ENCODE results near the gene CALML4. TPM values are rescaled to one million over a fixed set of nuclear protein-coding genes. Genes with fewer than 3 reads are reported as not detected.

Gene CALML4
- total and polyA plus RNA-seq, 8 donors = 1.5 to 31.4 (median 5.6) TPM

GRCh38 chr15:68152342-68152741, 52.8 kb downstream of the CALML4 start:
- H3K4me1 ChIP-seq = peaks cover 0 to 4% (median 0%) of the 10 kb centered on the region in 3 donors
- no peak for ATAC-seq
- no peak overlapping the region for H3K4me3 ChIP-seq
- H3K36me3 ChIP-seq = peaks cover 0 to 7% (median 0%) of the 10 kb centered on the region in 3 donors
- no peak overlapping the region for H3K27ac ChIP-seq
- no peaks in the 10 kb centered on the region for H3K27me3 ChIP-seq
- DNase-seq = no peak
- FAIRE-seq = no peak
- no peak for TF ChIP-seq CTCF (IDR thresholded peaks at IDR 0.05)
- 93 to 98% methylated on average over 2 of the region's 2 CpGs for WGBS, 2 donors
- H3K9me3 ChIP-seq = no peaks in the 10 kb centered on the region
- intact Hi-C loops (cut with DNase I) = loop anchor here in 2 of 3 donors (5.0 to 10.0 kb wide), 2 partner anchors 288 to 290 kb away; no protein-coding TSS in a partner anchor

GRCh38 chr15:68151277-68151676, 53.9 kb downstream of the CALML4 start:
- intact Hi-C loops (cut with DNase I) = loop anchor here in 2 of 3 donors (5.0 to 10.0 kb wide), 2 partner anchors 286 to 289 kb away; no protein-coding TSS in a partner anchor
- Histone ChIP-seq H3K9me3 (no peaks in the 10 kb centered on the region), H3K27me3 (no peaks in the 10 kb centered on the region), H3K4me3 (no peak overlapping the region), H3K4me1 (peaks cover 0 to 4% (median 0%) of the 10 kb centered on the region in 3 donors), H3K27ac (no peak overlapping the region), H3K36me3 (peaks cover 0 to 11% (median 0%) of the 10 kb centered on the region in 3 donors)
- 100% methylated on average over 1 of the region's 1 CpG for WGBS, 2 donors
- DNase-seq (no peak), FAIRE-seq (no peak), ATAC-seq (no peak)
- TF ChIP-seq CTCF (IDR thresholded peaks at IDR 0.05) = no peak

GRCh38 chr15:68150187-68150586, 54.9 kb downstream of the CALML4 start:
- Histone ChIP-seq H3K9me3 (no peaks in the 10 kb centered on the region), H3K27ac (no peak overlapping the region), H3K4me1 (peaks cover 0 to under 1% (median 0%) of the 10 kb centered on the region in 3 donors), H3K36me3 (peaks cover 0 to 11% (median 0%) of the 10 kb centered on the region in 3 donors), H3K27me3 (no peaks in the 10 kb centered on the region), H3K4me3 (no peak overlapping the region)
- ATAC-seq = no peak
- TF ChIP-seq CTCF (IDR thresholded peaks at IDR 0.05) = no peak
- no peak for FAIRE-seq
- 75 to 88% methylated on average over 1 of the region's 1 CpG for WGBS, 2 donors
- intact Hi-C loops (cut with DNase I) = loop anchor here in 2 of 3 donors (5.0 to 10.0 kb wide), 2 partner anchors 285 to 288 kb away; no protein-coding TSS in a partner anchor
- DNase-seq = no peak

- 92 to 100% methylated on average over 1 of the region's 1 CpG for WGBS, 2 donors
- ATAC-seq = peak in 1 of 4 donors; percentile 20
- Histone ChIP-seq H3K4me1 (no peaks in the 10 kb centered on the region), H3K27me3 (no peaks in the 10 kb centered on the region), H3K36me3 (peaks cover 0 to 11% (median 0%) of the 10 kb centered on the region in 3 donors), H3K4me3 (no peak overlapping the region), H3K9me3 (no peaks in the 10 kb centered on the region), H3K27ac (no peak overlapping the region)
- no peak for FAIRE-seq
- intact Hi-C loops (cut with DNase I) = no loop called here
- no peak for DNase-seq
- TF ChIP-seq CTCF (IDR thresholded peaks at IDR 0.05) = no peak
These were observed 56.1 kb downstream of the CALML4 start for GRCh38 chr15:68149059-68149458.

GRCh38 chr15:68148039-68148438, 57.1 kb downstream of the CALML4 start:
- DNase-seq (no peak), FAIRE-seq (no peak), ATAC-seq (no peak)
- TF ChIP-seq CTCF (IDR thresholded peaks at IDR 0.05) = no peak
- Histone ChIP-seq H3K36me3 (peaks cover 0 to 4% (median 0%) of the 10 kb centered on the region in 3 donors), H3K27ac (no peak overlapping the region), H3K4me1 (no peaks in the 10 kb centered on the region), H3K27me3 (no peaks in the 10 kb centered on the region), H3K4me3 (no peak overlapping the region), H3K9me3 (no peaks in the 10 kb centered on the region)
- 92% methylated on average over 1 of the region's 1 CpG for WGBS, 2 donors
- intact Hi-C loops (cut with DNase I) = no loop called here
